HG03175 (cell line): Measurements from ENCODE around the gene GPALPP1.
"Not testable (repeated sequence)": the region's sequence is repeated elsewhere in the genome, so short reads cannot be mapped to it uniquely, and the experiment has no call there.

Source experiments
- ATAC-seq: cut with Tn5 transposase; IDR thresholded peaks from one replicate; pipeline ENCODE4 v1.9.1; 2021; ENCODE audit warnings: mild to moderate bottlenecking, moderate library complexity; ENCODE audit not compliant: unreplicated experiment

GPALPP1 gene

GRCh38 chr13:45060062-45060461 lies 70.7 kb downstream of the GPALPP1 start:
- ATAC-seq, result no peak

- ATAC-seq, result no peak
Observed at GRCh38 chr13:45063261-45063860, 74.0 kb downstream of the GPALPP1 start.

GRCh38 chr13:45063889-45064288 lies 74.6 kb downstream of the GPALPP1 start:
- not testable (repeated sequence) for ATAC-seq

GRCh38 chr13:45064889-45065288 lies 75.6 kb downstream of the GPALPP1 start:
- ATAC-seq, result no peak

DNA sequence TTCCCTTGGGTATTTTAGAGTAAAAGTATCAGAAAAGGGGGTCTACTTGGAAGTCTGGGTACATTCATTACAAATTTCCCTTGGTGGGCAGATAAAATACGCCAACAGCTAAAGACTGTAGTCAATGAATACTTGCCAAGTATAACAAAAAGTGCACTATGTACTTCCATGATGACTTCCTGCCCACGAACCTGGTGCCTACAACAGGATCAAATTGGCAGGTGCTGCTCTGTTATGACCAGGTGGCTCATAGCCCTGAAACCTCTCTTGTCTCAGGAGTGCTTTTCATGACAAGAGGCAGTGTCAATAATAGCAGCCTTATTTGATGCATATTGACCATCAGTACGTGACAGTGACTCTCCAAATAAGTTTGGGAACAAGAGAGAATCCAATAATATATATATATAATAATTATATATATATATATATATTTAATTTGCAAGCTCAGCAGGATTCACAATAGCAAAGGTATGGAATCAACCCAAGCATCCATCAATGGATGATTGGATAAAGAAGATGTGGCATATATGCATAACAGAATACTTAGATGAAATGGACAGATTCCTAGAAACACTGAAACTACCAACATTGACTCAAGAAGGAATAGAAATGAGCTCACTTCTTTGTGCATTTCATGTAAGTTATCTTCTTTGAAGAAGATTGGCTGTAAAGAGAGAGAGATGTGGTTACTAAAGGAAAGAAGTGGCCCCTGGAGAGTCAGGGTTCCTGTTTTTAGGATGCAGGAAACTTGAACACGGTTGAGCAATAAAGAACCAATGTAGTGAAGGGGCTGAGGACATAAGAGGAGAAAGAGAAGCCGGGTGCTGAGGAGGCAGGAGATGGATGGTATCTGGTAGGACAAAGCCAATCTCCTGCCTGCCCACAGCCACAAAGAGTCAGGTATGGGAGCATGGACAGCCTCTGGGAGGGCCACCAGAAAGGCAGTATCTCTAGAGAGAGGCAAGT lies 79.0 kb downstream of the GPALPP1 start:
- no peak for ATAC-seq

- no peak for ATAC-seq
Observed at GRCh38 chr13:45073809-45074208, 84.5 kb downstream of the GPALPP1 start.

DNA sequence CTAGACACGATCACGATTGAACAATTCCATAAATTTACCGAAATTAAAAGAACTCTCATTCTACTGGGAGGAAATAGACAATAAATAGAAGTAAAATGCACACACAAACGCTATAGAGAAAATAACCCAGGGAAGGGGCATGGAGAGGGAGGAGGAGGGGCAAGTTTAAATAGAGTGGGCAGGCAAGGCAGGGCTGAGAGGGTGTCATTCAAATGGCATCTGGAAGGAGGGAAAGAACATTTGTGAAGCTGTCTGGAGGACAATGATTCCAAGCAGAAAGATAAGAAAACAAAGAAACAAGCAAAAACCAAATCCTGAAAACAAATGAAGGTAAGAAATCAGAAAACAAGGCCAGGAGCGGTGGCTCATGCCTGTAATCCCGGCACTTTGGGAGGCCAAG lies 85.4 kb downstream of the GPALPP1 start:
- ATAC-seq, result no peak

GRCh38 chr13:45078003-45078402 lies 88.7 kb downstream of the GPALPP1 start:
- ATAC-seq, result no peak
